Tibial nerve (tissue), 4 donors: ENCODE data around the gene DENND5B. TPM values are rescaled to one million over a fixed set of nuclear protein-coding genes. Genes with fewer than 3 reads are reported as not detected.

Experiments used
- DNase-seq, 2 donors: peaks; one replicate each; pipeline ENCODE4 v3.0.0-alpha.2; 2019; ENCODE audit warnings: low spot score in 2 of 2
- H3K27ac ChIP-seq, 4 donors: fragments of 200-600 bp; sonication (generic) in 3 of 4; one replicate each; pipeline ENCODE4 v1.5.1; 2017 to 2019; ENCODE audit warnings: mild to moderate bottlenecking in 1 of 4
- H3K27me3 ChIP-seq, 2 donors: fragments of 200-600 bp; sonication (generic) in 1 of 2; one replicate each; pipeline versions ENCODE4 v1.5.1 to v1.6.0; 2017 to 2019
- H3K36me3 ChIP-seq, 3 donors: fragments of 200-600 bp; sonication (generic); one replicate each; pipeline ENCODE4 v1.5.1; 2018 to 2019
- H3K4me1 ChIP-seq, 4 donors: fragments of 200-600 bp; sonication (generic) in 3 of 4; one replicate each; pipeline ENCODE4 v1.5.1; 2017 to 2019
- H3K4me3 ChIP-seq, 4 donors: fragments of 200-600 bp; sonication (generic) in 3 of 4; one replicate each; pipeline ENCODE4 v1.5.1; 2017 to 2019; ENCODE audit warnings: mild to moderate bottlenecking in 1 of 4, moderate library complexity in 1 of 4
- H3K9me3 ChIP-seq, 4 donors: fragments of 200-600 bp; sonication (generic) in 3 of 4; one replicate each; pipeline ENCODE4 v1.5.1; 2017 to 2019
- EP300 ChIP-seq, 2 donors: sonication (generic); formaldehyde crosslinking; IDR thresholded peaks; one replicate each; pipeline ENCODE4 v1.6.1; 2017; ENCODE audit warnings: antibody characterized with exemption in 2 of 2, mild to moderate bottlenecking in 1 of 2
- POLR2A ChIP-seq, 2 donors: fragments of 450-650 bp; IDR thresholded peaks; one replicate each; pipeline ENCODE4 v1.6.1; 2017; ENCODE audit warnings: antibody characterized with exemption in 2 of 2, mild to moderate bottlenecking in 2 of 2, moderate library complexity in 2 of 2
- WGBS, 2 donors: methylation state at CpG; one replicate each; pipeline ENCODE4 v1.1.5; 2018; 5-methylcytosine and 5-hydroxymethylcytosine counted together
- total RNA-seq, 4 donors: library from RNA; depleted of rRNA; stranded (reverse); fragments of >200 nt; gene quantifications; one replicate each; pipeline ENCODE4 v1.1.0, GENCODE V29; 2016
- TF ChIP-seq, protein P1 (sequence below), 5 experiments: fragments of 200-600 bp in 3 of 5; fragments of 450-650 bp in 2 of 5; sonication (generic) in 3 of 5; IDR thresholded peaks; one replicate each; pipeline ENCODE4 v1.5.1; 2016 to 2019; ENCODE audit warnings: antibody characterized with exemption in 5 of 5, mild to moderate bottlenecking in 3 of 5, moderate library complexity in 2 of 5

DENND5B gene
- total RNA-seq, 4 donors from 2014 or later = 22.6 to 55.7 (median 42.8) TPM

DNA sequence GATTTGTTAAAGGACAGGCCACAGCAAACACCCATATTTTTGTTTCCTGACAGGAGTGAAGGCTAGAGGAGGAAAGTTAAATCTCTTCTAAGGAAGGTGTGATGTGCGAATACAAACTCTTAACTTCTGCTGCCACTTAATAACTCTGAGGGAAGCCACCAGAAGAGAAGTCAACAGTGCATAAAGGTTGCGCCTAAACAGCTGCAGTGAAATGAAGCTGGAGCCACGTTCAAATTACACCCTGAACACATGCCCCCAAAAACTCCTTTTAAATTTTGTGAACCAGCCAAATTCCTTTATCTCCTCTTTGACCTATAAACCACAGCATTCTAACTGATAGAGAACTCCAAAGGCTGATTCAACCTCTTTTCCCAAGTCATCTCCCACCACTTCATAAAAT is 22.4 kb downstream of the DENND5B start:
- no peak for DNase-seq
- no peaks in the 10 kb centered on the region for H3K9me3 ChIP-seq
- no peaks in the 10 kb centered on the region for H3K27me3 ChIP-seq
- WGBS, 2 donors = 73 to 76% methylated on average over 3 of the region's 3 CpGs
- TF ChIP-seq EP300 (IDR thresholded peaks at IDR 0.05) (no peak), POLR2A (IDR thresholded peaks at IDR 0.05) (no peak)
- TF ChIP-seq, protein P1, sequence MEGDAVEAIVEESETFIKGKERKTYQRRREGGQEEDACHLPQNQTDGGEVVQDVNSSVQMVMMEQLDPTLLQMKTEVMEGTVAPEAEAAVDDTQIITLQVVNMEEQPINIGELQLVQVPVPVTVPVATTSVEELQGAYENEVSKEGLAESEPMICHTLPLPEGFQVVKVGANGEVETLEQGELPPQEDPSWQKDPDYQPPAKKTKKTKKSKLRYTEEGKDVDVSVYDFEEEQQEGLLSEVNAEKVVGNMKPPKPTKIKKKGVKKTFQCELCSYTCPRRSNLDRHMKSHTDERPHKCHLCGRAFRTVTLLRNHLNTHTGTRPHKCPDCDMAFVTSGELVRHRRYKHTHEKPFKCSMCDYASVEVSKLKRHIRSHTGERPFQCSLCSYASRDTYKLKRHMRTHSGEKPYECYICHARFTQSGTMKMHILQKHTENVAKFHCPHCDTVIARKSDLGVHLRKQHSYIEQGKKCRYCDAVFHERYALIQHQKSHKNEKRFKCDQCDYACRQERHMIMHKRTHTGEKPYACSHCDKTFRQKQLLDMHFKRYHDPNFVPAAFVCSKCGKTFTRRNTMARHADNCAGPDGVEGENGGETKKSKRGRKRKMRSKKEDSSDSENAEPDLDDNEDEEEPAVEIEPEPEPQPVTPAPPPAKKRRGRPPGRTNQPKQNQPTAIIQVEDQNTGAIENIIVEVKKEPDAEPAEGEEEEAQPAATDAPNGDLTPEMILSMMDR (IDR thresholded peaks at IDR 0.05) = no peak
- no peak overlapping the region for H3K4me3 ChIP-seq
- no peaks in the 10 kb centered on the region for H3K36me3 ChIP-seq
- H3K27ac ChIP-seq = no peak overlapping the region
- H3K4me1 ChIP-seq = peaks cover 0 to 3% (median 0%) of the 10 kb centered on the region in 4 donors

DNA sequence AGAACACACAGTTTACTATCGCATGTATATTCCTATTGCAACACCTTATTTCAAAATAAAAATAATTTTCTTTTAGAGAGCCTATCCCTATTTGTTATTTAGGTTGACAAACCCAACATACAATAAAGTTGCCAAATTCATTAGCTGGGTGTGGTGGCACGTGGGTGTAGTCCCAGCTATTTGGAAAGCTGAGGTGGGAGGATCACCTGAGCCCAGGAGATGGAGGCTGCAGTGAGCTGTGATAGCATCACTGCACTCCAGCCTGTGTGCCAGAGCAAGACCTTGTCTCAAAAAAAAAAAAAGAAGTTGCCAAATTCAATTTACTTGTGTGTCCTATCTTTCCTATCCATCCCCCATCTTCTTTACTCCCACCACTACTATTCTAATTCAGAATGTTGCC is 23.9 kb downstream of the DENND5B start:
- no peak overlapping the region for H3K4me3 ChIP-seq
- TF ChIP-seq, protein P1 (IDR thresholded peaks at IDR 0.05) = no peak
- TF ChIP-seq POLR2A (IDR thresholded peaks at IDR 0.05) = no peak
- no peak for TF ChIP-seq EP300 (IDR thresholded peaks at IDR 0.05)
- no peaks in the 10 kb centered on the region for H3K27me3 ChIP-seq
- DNase-seq = no peak
- H3K4me1 ChIP-seq = peaks cover 0 to 3% (median 0%) of the 10 kb centered on the region in 4 donors
- no peak overlapping the region for H3K27ac ChIP-seq
- no peaks in the 10 kb centered on the region for H3K9me3 ChIP-seq
- no peaks in the 10 kb centered on the region for H3K36me3 ChIP-seq
- WGBS, 2 donors = 88 to 94% methylated on average over 2 of the region's 2 CpGs

DNA sequence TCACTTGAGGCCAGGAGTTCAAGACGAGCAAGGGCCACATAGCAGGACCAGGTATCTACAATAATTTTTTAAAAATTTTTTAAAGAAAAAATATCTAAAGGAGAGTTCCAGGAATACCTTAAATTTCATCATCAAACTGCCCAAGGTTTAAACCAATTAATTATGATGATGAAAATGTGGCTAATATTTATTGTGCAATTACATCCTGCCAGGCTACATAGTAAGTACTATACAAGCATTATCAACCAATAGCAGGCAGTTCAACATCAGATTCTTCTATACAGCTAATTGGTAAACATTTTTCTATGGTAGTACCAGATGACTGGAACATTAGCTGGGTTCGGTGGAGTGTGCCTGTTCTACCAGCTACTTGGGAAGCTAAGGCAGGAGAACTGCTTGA is 24.4 kb downstream of the DENND5B start:
- Histone ChIP-seq H3K27ac (no peak overlapping the region), H3K9me3 (no peaks in the 10 kb centered on the region), H3K4me3 (no peak overlapping the region), H3K36me3 (no peaks in the 10 kb centered on the region), H3K4me1 (peaks cover 0 to 3% (median 0%) of the 10 kb centered on the region in 4 donors), H3K27me3 (no peaks in the 10 kb centered on the region)
- WGBS, 2 donors = 89 to 100% methylated on average over 2 of the region's 2 CpGs
- no peak for DNase-seq
- TF ChIP-seq EP300 (IDR thresholded peaks at IDR 0.05) (no peak), POLR2A (IDR thresholded peaks at IDR 0.05) (no peak)
- TF ChIP-seq, protein P1 (IDR thresholded peaks at IDR 0.05) = no peak

DNA sequence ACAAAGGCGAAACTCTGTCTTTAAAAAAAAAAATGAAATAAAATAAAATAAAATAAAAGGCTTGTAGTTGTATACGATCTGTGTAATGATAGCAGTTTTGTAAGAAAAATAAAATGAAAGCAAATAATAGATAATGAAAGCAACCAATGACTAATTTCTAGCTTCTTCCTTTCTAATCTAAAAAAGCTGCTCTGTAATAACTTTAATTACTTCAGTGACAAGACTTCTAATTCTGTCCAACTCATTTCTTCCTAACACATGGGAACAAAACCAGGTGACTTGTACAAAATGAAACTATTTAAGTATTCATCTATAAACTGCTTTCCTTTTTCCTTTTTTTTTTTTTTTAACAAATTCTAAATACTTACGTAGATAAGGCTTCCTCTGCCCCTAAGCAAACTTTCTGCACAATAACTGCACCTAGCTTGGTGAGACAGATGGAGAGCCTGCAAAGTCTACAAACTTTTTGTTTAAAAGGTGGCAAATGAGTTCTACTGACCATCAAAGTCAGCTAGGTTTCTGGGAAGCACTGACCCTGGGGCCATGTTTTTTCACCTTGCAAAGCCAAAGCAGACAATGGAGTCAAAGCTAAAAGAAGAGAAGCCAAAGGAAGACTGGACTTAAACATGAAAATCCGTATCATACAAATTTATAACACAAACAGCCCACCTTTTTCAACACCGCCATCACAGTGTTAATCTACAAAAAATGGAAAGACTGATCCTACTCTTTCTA is 28.2 kb downstream of the DENND5B start:
- DNase-seq = no peak
- Histone ChIP-seq H3K27ac (no peak overlapping the region), H3K4me1 (no peaks in the 10 kb centered on the region), H3K4me3 (no peak overlapping the region), H3K36me3 (no peaks in the 10 kb centered on the region), H3K9me3 (no peaks in the 10 kb centered on the region), H3K27me3 (no peaks in the 10 kb centered on the region)
- TF ChIP-seq POLR2A (IDR thresholded peaks at IDR 0.05) (no peak), EP300 (IDR thresholded peaks at IDR 0.05) (no peak)
- TF ChIP-seq, protein P1 (IDR thresholded peaks at IDR 0.05) = no peak
- 92 to 93% methylated on average over 5 of the region's 5 CpGs for WGBS, 2 donors

DNA sequence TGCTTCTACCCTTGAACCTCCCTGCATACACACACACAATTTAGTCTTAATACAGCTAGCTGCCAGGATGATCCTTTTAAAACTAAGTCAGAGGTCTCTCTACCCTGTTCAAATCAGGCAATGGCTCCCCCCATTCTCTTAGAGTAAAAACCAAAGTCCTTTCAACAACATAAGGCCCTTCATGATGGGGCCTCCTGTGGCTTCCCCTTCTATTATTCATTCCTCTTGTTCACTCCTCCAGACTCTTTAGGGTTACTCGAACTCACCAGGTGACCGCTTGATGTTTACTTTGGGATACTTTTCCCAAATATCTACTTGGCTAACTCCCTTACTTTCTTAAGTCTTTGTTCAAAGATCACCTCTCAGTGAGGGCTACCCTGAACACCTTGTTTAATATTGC is 30.4 kb downstream of the DENND5B start:
- Histone ChIP-seq H3K27me3 (no peaks in the 10 kb centered on the region), H3K27ac (no peak overlapping the region), H3K4me3 (no peak overlapping the region), H3K36me3 (peaks cover 0 to 3% (median 0%) of the 10 kb centered on the region in 3 donors), H3K9me3 (peaks cover 0 to 5% (median 0%) of the 10 kb centered on the region in 4 donors), H3K4me1 (no peaks in the 10 kb centered on the region)
- no peak for DNase-seq
- WGBS, 2 donors = 87 to 88% methylated on average over 2 of the region's 2 CpGs
- no peak for TF ChIP-seq EP300 (IDR thresholded peaks at IDR 0.05)
